Measurements from ENCODE around the gene GPS2. TPM values are rescaled to one million over a fixed set of nuclear protein-coding genes. Genes with fewer than 3 reads are reported as not detected.
"Not testable (repeated sequence)": the region's sequence is repeated elsewhere in the genome, so short reads cannot be mapped to it uniquely, and the experiment has no call there.

GPS2 gene
- total and polyA plus RNA-seq, 2 experiments from 2014 or later, result 34.5 to 103 TPM

GRCh38 chr17:7341842-7342241, 26.7 kb upstream of the GPS2 start:
- H3K9me3 ChIP-seq (ENCODE audit: low read depth), result no peaks in the 10 kb centered on the region
- no peaks in the 10 kb centered on the region for H3K27me3 ChIP-seq
- H3K36me3 ChIP-seq (replicated peaks; ENCODE audit: insufficient read depth, low read depth), result no peaks in the 10 kb centered on the region
- no peak overlapping the region for H3K27ac ChIP-seq
- TF ChIP-seq EZH2phosphoT487 (IDR thresholded peaks at IDR 0.05; ENCODE audit: low read depth, severe bottlenecking, unreplicated experiment) (no peak), EZH2 (IDR thresholded peaks at IDR 0.05; ENCODE audit: borderline replicate concordance) (no peak)
- TF ChIP-seq, protein P1, sequence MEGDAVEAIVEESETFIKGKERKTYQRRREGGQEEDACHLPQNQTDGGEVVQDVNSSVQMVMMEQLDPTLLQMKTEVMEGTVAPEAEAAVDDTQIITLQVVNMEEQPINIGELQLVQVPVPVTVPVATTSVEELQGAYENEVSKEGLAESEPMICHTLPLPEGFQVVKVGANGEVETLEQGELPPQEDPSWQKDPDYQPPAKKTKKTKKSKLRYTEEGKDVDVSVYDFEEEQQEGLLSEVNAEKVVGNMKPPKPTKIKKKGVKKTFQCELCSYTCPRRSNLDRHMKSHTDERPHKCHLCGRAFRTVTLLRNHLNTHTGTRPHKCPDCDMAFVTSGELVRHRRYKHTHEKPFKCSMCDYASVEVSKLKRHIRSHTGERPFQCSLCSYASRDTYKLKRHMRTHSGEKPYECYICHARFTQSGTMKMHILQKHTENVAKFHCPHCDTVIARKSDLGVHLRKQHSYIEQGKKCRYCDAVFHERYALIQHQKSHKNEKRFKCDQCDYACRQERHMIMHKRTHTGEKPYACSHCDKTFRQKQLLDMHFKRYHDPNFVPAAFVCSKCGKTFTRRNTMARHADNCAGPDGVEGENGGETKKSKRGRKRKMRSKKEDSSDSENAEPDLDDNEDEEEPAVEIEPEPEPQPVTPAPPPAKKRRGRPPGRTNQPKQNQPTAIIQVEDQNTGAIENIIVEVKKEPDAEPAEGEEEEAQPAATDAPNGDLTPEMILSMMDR (IDR thresholded peaks at IDR 0.05; ENCODE audit: poor library complexity), result no peak
- DNase-seq (ENCODE audit: low spot score), result no peak
- H4K20me1 ChIP-seq (ENCODE audit: insufficient read depth, poor library complexity, severe bottlenecking), result no peaks in the 10 kb centered on the region
- 95% methylated on average over 13 of the region's 13 CpGs for WGBS (ENCODE audit: low lambda C conversion rate, missing lambda C conversion rate)
- no peak overlapping the region for H3K4me2 ChIP-seq
- H2AFZ ChIP-seq, result no peak overlapping the region
- H3K9me2 ChIP-seq (replicated peaks; ENCODE audit: insufficient read depth), result no peaks in the 10 kb centered on the region
- no peaks in the 10 kb centered on the region for H3K4me1 ChIP-seq (ENCODE audit: insufficient read depth)
- H3K4me3 ChIP-seq, result no peak overlapping the region
- no peaks in the 10 kb centered on the region for H3K79me2 ChIP-seq

DNA sequence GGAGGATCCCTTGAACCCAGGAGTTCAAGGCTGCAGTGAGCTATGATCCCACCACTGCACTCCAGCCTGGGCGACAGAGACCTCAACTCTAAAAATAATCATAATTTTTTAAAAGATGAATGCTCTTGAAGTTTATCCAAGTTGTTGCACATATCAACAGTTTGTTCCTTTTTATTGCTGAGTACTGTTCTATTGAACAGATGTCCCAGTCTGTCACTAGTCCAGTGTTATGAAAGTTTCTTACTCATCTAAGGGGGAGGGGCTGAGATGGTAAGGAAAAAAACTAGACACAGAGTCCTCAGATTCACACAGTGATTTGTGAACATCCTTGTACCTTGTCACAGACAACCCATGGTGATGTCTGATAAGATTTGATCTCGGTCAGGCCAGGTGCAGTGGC, 25.0 kb upstream of the GPS2 start:
- H3K27ac ChIP-seq, result no peak overlapping the region
- H3K36me3 ChIP-seq (replicated peaks; ENCODE audit: insufficient read depth, low read depth), result no peaks in the 10 kb centered on the region
- no peak for DNase-seq (ENCODE audit: low spot score)
- H3K9me3 ChIP-seq (ENCODE audit: low read depth), result no peaks in the 10 kb centered on the region
- H3K4me2 ChIP-seq, result no peak overlapping the region
- H2AFZ ChIP-seq, result no peak overlapping the region
- no peaks in the 10 kb centered on the region for H4K20me1 ChIP-seq (ENCODE audit: insufficient read depth, poor library complexity, severe bottlenecking)
- no peaks in the 10 kb centered on the region for H3K4me1 ChIP-seq (ENCODE audit: insufficient read depth)
- 82% methylated on average over 2 of the region's 2 CpGs for WGBS (ENCODE audit: low lambda C conversion rate, missing lambda C conversion rate)
- TF ChIP-seq EZH2phosphoT487 (IDR thresholded peaks at IDR 0.05; ENCODE audit: low read depth, severe bottlenecking, unreplicated experiment), result no peak
- TF ChIP-seq EZH2 (IDR thresholded peaks at IDR 0.05; ENCODE audit: borderline replicate concordance), result no peak
- TF ChIP-seq, protein P1 (IDR thresholded peaks at IDR 0.05; ENCODE audit: poor library complexity), result no peak
- no peaks in the 10 kb centered on the region for H3K27me3 ChIP-seq
- H3K9me2 ChIP-seq (replicated peaks; ENCODE audit: insufficient read depth), result no peaks in the 10 kb centered on the region
- no peaks in the 10 kb centered on the region for H3K79me2 ChIP-seq
- no peak overlapping the region for H3K4me3 ChIP-seq

GRCh38 chr17:7337600-7337999, 22.4 kb upstream of the GPS2 start:
- H3K27ac ChIP-seq, H3K27me3 ChIP-seq, H3K4me3 ChIP-seq: not testable (repeated sequence)

GRCh38 chr17:7336240-7337175, 21.3 kb upstream of the GPS2 start, which contains the start of gene ACAP1:
Gene ACAP1 (plus strand): TSS chr17:7336529. CDS start chr17:7336735, 206 bp downstream.
- no peaks in the 10 kb centered on the region for H3K27me3 ChIP-seq
- DNase-seq (ENCODE audit: low spot score), result no peak
- no peaks in the 10 kb centered on the region for H3K9me2 ChIP-seq (replicated peaks; ENCODE audit: insufficient read depth)
- H4K20me1 ChIP-seq (ENCODE audit: insufficient read depth, poor library complexity, severe bottlenecking), result no peaks in the 10 kb centered on the region
- no peaks in the 10 kb centered on the region for H3K79me2 ChIP-seq
- 65% methylated on average over 14 of the region's 17 CpGs for WGBS (ENCODE audit: low lambda C conversion rate, missing lambda C conversion rate)
- H3K36me3 ChIP-seq (replicated peaks; ENCODE audit: insufficient read depth, low read depth), result no peaks in the 10 kb centered on the region
- no peak within 1 kb of the TSS for H3K4me3 ChIP-seq
- H3K27ac ChIP-seq, result no peak within 1 kb of the TSS
- no peak within 1 kb of the TSS for H2AFZ ChIP-seq
- H3K9me3 ChIP-seq (ENCODE audit: low read depth), result no peaks in the 10 kb centered on the region
- H3K4me1 ChIP-seq (ENCODE audit: insufficient read depth), result no peaks in the 10 kb centered on the region
- no peak within 1 kb of the TSS for H3K4me2 ChIP-seq
- TF ChIP-seq EZH2 (IDR thresholded peaks at IDR 0.05; ENCODE audit: borderline replicate concordance) (no peak), EZH2phosphoT487 (IDR thresholded peaks at IDR 0.05; ENCODE audit: low read depth, severe bottlenecking, unreplicated experiment) (no peak)
- TF ChIP-seq, protein P1 (IDR thresholded peaks at IDR 0.05; ENCODE audit: poor library complexity), result no peak

More at GRCh38 chr17:7337600-7337999, 22.4 kb upstream of the GPS2 start:
- H3K4me2 ChIP-seq; H3K9me3 ChIP-seq (ENCODE audit: low read depth); H3K79me2 ChIP-seq; H3K4me1 ChIP-seq (ENCODE audit: insufficient read depth); H4K20me1 ChIP-seq (ENCODE audit: insufficient read depth, poor library complexity, severe bottlenecking); H3K36me3 ChIP-seq (replicated peaks; ENCODE audit: insufficient read depth, low read depth); DNase-seq (ENCODE audit: low spot score); H3K9me2 ChIP-seq (replicated peaks; ENCODE audit: insufficient read depth); H2AFZ ChIP-seq: not testable (repeated sequence)
- WGBS (ENCODE audit: low lambda C conversion rate, missing lambda C conversion rate), result 90% methylated on average over 7 of the region's 7 CpGs

GRCh38 chr17:7335765-7336164, 20.6 kb upstream of the GPS2 start:
- H3K4me1 ChIP-seq (ENCODE audit: insufficient read depth); H3K27me3 ChIP-seq; H3K9me3 ChIP-seq (ENCODE audit: low read depth); H3K79me2 ChIP-seq; H4K20me1 ChIP-seq (ENCODE audit: insufficient read depth, poor library complexity, severe bottlenecking); H3K9me2 ChIP-seq (replicated peaks; ENCODE audit: insufficient read depth); H3K4me2 ChIP-seq; DNase-seq (ENCODE audit: low spot score); H3K36me3 ChIP-seq (replicated peaks; ENCODE audit: insufficient read depth, low read depth); H3K27ac ChIP-seq; H3K4me3 ChIP-seq; H2AFZ ChIP-seq: not testable (repeated sequence)
- WGBS (ENCODE audit: low lambda C conversion rate, missing lambda C conversion rate), result 93% methylated on average over 13 of the region's 13 CpGs

All from hepatocyte (in vitro differentiated cells).